ENCODE results near the gene IL17RA.

IL17RA gene

GRCh38 chr22:17120281-17120680 lies 35.5 kb downstream of the IL17RA start:
- no peaks in the 10 kb centered on the region for H3K36me3 Mint-ChIP-seq (ENCODE audit: low read depth)

DNA sequence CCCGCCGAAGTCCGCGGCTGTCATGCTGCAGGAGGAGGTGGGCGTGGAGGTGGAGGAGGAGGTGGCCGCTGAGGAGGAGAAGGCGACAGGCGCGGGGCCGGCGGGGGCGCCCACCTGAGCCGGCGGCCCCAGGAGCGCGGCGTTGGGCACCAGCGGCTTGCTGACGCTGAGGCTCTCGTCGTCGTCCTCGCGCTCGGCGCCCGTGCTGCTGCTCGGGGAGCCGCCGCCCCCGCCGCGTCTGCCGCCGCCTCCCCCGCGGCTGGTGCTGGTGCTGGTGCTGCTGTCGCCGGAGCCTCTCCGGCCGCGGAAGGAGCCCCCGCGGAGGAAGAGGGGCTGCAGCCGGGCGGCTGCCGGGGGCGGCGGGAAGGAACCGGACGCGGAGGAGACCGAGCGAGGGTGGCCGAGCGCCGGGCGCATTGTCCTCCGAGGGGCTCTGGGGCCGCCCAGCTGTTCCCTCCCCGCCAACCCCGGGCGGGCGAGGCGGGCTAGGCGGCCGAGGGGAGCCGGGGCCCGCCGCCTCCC lies 36.0 kb downstream of the IL17RA start:
- Mint-ChIP-seq H3K27me3 (ENCODE audit: low read depth, poor library complexity) (peaks cover 44% of the 10 kb centered on the region), H3K36me3 (ENCODE audit: low read depth) (no peaks in the 10 kb centered on the region), H3K4me3 (no peak overlapping the region), H3K27ac (no peak overlapping the region), H3K9me3 (no peaks in the 10 kb centered on the region), H3K4me1 (peaks cover 12% of the 10 kb centered on the region)
- peak; percentile 56 for DNase-seq
- TF ChIP-seq, protein P1, sequence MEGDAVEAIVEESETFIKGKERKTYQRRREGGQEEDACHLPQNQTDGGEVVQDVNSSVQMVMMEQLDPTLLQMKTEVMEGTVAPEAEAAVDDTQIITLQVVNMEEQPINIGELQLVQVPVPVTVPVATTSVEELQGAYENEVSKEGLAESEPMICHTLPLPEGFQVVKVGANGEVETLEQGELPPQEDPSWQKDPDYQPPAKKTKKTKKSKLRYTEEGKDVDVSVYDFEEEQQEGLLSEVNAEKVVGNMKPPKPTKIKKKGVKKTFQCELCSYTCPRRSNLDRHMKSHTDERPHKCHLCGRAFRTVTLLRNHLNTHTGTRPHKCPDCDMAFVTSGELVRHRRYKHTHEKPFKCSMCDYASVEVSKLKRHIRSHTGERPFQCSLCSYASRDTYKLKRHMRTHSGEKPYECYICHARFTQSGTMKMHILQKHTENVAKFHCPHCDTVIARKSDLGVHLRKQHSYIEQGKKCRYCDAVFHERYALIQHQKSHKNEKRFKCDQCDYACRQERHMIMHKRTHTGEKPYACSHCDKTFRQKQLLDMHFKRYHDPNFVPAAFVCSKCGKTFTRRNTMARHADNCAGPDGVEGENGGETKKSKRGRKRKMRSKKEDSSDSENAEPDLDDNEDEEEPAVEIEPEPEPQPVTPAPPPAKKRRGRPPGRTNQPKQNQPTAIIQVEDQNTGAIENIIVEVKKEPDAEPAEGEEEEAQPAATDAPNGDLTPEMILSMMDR (IDR thresholded peaks at IDR 0.05) = no peak

More at GRCh38 chr22:17120281-17120680, 35.5 kb downstream of the IL17RA start:
- peaks cover 12% of the 10 kb centered on the region for H3K4me1 Mint-ChIP-seq
- peak; percentile 95 for DNase-seq
- H3K27ac Mint-ChIP-seq = no peak overlapping the region
- TF ChIP-seq, protein P1 (IDR thresholded peaks at IDR 0.05) = no peak
- peak overlapping the region; percentile 64 for H3K4me3 Mint-ChIP-seq
- H3K9me3 Mint-ChIP-seq = no peaks in the 10 kb centered on the region
- peaks cover 44% of the 10 kb centered on the region for H3K27me3 Mint-ChIP-seq (ENCODE audit: low read depth, poor library complexity)

DNA sequence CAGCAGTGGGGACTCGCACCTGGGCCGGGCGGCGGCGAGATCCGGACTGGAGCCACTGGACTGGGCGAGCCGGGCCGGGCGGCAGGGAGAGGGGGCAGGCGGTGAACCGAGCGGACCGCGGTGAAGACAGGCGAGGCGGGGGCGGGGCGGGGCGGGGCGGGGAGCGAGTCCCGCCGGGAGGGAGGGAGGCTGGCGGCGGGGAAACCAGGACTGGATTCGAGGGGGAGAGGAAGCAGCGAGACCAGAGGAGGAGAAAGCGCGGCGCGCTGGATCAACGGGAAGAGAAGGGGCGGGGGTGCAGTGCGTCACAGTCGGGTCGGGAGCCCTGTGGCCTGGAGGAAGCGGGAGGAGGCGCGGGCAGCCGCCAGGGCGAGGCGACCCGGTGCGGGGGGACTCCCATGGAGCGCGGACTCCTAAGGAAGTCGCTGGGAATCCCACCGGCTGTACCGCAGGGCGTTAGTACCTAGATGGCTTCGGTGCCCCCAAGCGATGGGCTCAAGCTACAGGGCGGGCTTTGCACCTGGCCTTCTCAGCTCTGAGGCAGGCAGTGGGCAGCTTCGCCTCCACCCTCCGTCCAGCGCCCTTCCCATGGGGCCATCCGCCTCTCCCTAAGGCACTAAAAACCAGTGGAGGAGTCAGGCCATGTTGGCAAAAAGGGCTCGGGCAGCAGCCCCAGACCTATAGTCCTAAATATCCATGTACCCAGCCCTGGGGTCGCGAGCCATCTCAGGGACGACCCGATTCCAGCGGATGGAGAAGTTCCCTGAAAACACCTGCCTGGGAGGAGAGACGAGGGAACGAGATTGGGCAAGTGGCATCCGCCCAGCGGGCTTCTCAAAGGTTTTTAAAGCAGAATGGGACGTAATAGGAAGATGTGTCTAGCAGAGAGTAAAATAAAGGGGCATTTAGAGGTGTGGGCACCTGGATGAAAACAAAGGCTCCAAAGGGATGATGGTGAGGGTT lies 36.7 kb downstream of the IL17RA start, which contains the start of gene TMEM121B:
Gene TMEM121B (minus strand): TSS at position 128 of the 963 bp plus-strand sequence. CDS start 233 bp downstream, outside the sequence.
- H3K9me3 Mint-ChIP-seq = no peaks in the 10 kb centered on the region

GRCh38 chr22:17130199-17130598 lies 45.4 kb downstream of the IL17RA start:
- Mint-ChIP-seq H3K4me3 (no peak overlapping the region), H3K36me3 (ENCODE audit: low read depth) (peaks cover 11% of the 10 kb centered on the region), H3K27ac (no peak overlapping the region), H3K27me3 (ENCODE audit: low read depth, poor library complexity) (peaks cover 12% of the 10 kb centered on the region), H3K9me3 (no peaks in the 10 kb centered on the region), H3K4me1 (no peaks in the 10 kb centered on the region)
- no peak for DNase-seq
- TF ChIP-seq, protein P1 (IDR thresholded peaks at IDR 0.05) = no peak

More for the DNA sequence above, 36.7 kb downstream of the IL17RA start, which contains the start of gene TMEM121B:
- TF ChIP-seq, protein P1 (IDR thresholded peaks at IDR 0.05) = no peak
- Mint-ChIP-seq H3K27ac (no peak within 1 kb of the TSS), H3K4me3 (peak within 1 kb of the TSS; percentile 86), H3K36me3 (ENCODE audit: low read depth) (no peaks in the 10 kb centered on the region), H3K4me1 (peaks cover 12% of the 10 kb centered on the region), H3K27me3 (ENCODE audit: low read depth, poor library complexity) (peaks cover 44% of the 10 kb centered on the region)
- DNase-seq = peak; percentile 83

DNA sequence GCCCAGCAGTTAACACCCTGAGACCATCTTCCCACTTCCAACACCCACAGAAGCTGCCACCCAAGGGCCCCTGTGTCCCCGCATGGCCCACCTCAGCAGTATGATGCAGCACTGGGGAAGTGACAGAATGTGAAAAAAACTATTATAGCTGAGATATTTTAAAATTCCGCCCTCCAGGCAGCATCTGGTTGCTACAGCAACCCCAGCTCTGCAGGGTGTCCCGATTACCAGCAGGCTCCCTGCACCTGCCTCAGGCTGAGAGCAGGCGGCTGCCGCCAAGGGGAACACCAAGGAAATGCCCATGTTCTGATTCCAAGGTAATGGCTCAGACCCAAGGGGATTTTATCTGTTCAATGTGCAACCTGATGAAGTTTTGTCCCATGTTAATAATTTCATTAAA lies 46.9 kb downstream of the IL17RA start:
- DNase-seq = no peak
- Mint-ChIP-seq H3K9me3 (no peaks in the 10 kb centered on the region), H3K4me3 (no peak overlapping the region)

More for the DNA sequence above, 46.9 kb downstream of the IL17RA start:
- Mint-ChIP-seq H3K27me3 (ENCODE audit: low read depth, poor library complexity) (peaks cover 12% of the 10 kb centered on the region), H3K27ac (no peak overlapping the region), H3K4me1 (no peaks in the 10 kb centered on the region), H3K36me3 (ENCODE audit: low read depth) (peaks cover 13% of the 10 kb centered on the region)
- TF ChIP-seq, protein P1 (IDR thresholded peaks at IDR 0.05) = no peak
